Ovary (tissue), 9 donors: ENCODE results near the gene SLC25A47. TPM values are rescaled to one million over a fixed set of nuclear protein-coding genes. Genes with fewer than 3 reads are reported as not detected.
"Not testable (repeated sequence)": the region's sequence is repeated elsewhere in the genome, so short reads cannot be mapped to it uniquely, and the experiment has no call there.

ENCODE experiments used
- DNase-seq, 5 donors: peaks; one replicate each; pipeline ENCODE4 v3.0.0-alpha.2; 2019 to 2020
- H3K27ac ChIP-seq, 2 donors: fragments of 200-600 bp; one replicate each; pipeline versions ENCODE4 v1.5.1 to v1.8.0; 2019 to 2022
- H3K27me3 ChIP-seq: fragments of 200-600 bp; one replicate; pipeline ENCODE4 v1.8.0; 2022
- H3K36me3 ChIP-seq: fragments of 200-600 bp; sonication (generic); one replicate; pipeline ENCODE4 v1.5.1; 2019
- H3K4me1 ChIP-seq: one replicate; pipeline ENCODE4 v1.8.1; 2013; ENCODE audit warnings: mild to moderate bottlenecking, moderate library complexity; ENCODE audit not compliant: insufficient read depth
- H3K4me3 ChIP-seq: fragments of 200-600 bp; sonication (generic); one replicate; pipeline ENCODE4 v1.5.1; 2017
- H3K9me3 ChIP-seq, 2 donors: fragments of 200-600 bp in 1 of 2; sonication (generic) in 1 of 2; one replicate each; pipeline versions ENCODE4 v1.5.1 to v1.8.1; 2013 to 2019; ENCODE audit warnings: mild to moderate bottlenecking in 1 of 2, moderate library complexity in 1 of 2
- EP300 ChIP-seq: sonication (generic); formaldehyde crosslinking; IDR thresholded peaks from one replicate; pipeline ENCODE4 v1.6.1; 2017; ENCODE audit warnings: antibody characterized with exemption
- POLR2A ChIP-seq: fragments of 450-650 bp; IDR thresholded peaks from one replicate; pipeline ENCODE4 v1.6.1; 2017; ENCODE audit warnings: antibody characterized with exemption, mild to moderate bottlenecking, moderate library complexity
- WGBS, 3 donors: extraction: QIAGEN DNeasy Blood & Tissue Kit in 1 of 3; methylation state at CpG; one replicate each; pipeline versions ENCODE4 v1.1.5 to v1.1.7; 2013 to 2017; 5-methylcytosine and 5-hydroxymethylcytosine counted together
- intact Hi-C, 4 donors: fragments of 100-400 bp; cut with DNase I; formaldehyde crosslinking; loops; one replicate each; pipeline versions ENCODE4 v1.11.0 to v1.15.1; 2022 to 2023
- polyA plus RNA-seq, 2 donors: library from polyadenylated mRNA; stranded (reverse); fragments of 200-250 nt in 1 of 2; fragments of 350-450 nt in 1 of 2; fragmentation: Illumina TruSeq in 1 of 2; extraction: RNeasy Lipid Tissue Mini Kit (QIAGEN cat#74804) in 1 of 2; gene quantifications; one replicate each; pipeline ENCODE4 v1.2.3, GENCODE V29; 2013 to 2014
- total RNA-seq, 7 donors: library from RNA; depleted of rRNA in 2 of 7; stranded (reverse); fragments of >200 nt in 2 of 7; fragmentation: NEBNext Ultra II Directional in 3 of 7; extraction: Animal tissue kit (Norgen Biotek cat#: 25700) in 3 of 7; gene quantifications; one replicate each; pipeline versions ENCODE4 v1.1.0 to v1.2.4, GENCODE V29; 2016 to 2023
- TF ChIP-seq, protein P1 (sequence below), 3 donors: fragments of 450-650 bp in 2 of 3; fragments of 200-600 bp in 1 of 3; IDR thresholded peaks; one replicate each; pipeline versions ENCODE4 v1.5.1 to v1.8.0; 2016 to 2022; ENCODE audit warnings: antibody characterized with exemption in 3 of 3, mild to moderate bottlenecking in 1 of 3
- donor health status: DM: no; HTN: no; CAD: no; lungs with moderate emphysema.
- donor health status: DM: no; HTN: no; CAD: no.
- donor health status: Bipolar disorder and iron deficiency.
- donor health status: DM: yes; HTN: yes; CAD: no.
- donor health status: DM: no; HTN: no; CAD: no.
- donor health status: DM: yes; HTN: yes; CAD: no.

Gene SLC25A47
- total and polyA plus RNA-seq, 9 donors, result not detected

- Histone ChIP-seq H3K4me3 (peak overlapping the region; percentile 61), H3K9me3 (no peaks in the 10 kb centered on the region), H3K36me3 (no peaks in the 10 kb centered on the region), H3K4me1 (peaks cover 4% of the 10 kb centered on the region), H3K27me3 (no peaks in the 10 kb centered on the region), H3K27ac (peak overlapping the region; percentile 83 to 94)
- intact Hi-C loops, result no loop called here
- 24 to 33% (median 27%) methylated on average over 12 to 13 of the region's 13 CpGs for WGBS, 3 donors
- TF ChIP-seq POLR2A (no peak), EP300 (no peak)
- DNase-seq, result no peak
These were observed 37.2 kb upstream of the SLC25A47 start for GRCh38 chr14:100285913-100286400.

GRCh38 chr14:100286484-100287191, 36.5 kb upstream of the SLC25A47 start:
- Histone ChIP-seq H3K4me1 (peaks cover 4% of the 10 kb centered on the region), H3K4me3 (no peak overlapping the region), H3K27ac (no peak overlapping the region), H3K36me3 (no peaks in the 10 kb centered on the region), H3K27me3 (no peaks in the 10 kb centered on the region), H3K9me3 (no peaks in the 10 kb centered on the region)
- WGBS, 3 donors, result 57 to 63% (median 58%) methylated on average over 9 to 10 of the region's 10 CpGs
- intact Hi-C loops, result no loop called here
- peak in 2 of 5 donors; percentile 36 to 37 for DNase-seq
- TF ChIP-seq, protein P1, sequence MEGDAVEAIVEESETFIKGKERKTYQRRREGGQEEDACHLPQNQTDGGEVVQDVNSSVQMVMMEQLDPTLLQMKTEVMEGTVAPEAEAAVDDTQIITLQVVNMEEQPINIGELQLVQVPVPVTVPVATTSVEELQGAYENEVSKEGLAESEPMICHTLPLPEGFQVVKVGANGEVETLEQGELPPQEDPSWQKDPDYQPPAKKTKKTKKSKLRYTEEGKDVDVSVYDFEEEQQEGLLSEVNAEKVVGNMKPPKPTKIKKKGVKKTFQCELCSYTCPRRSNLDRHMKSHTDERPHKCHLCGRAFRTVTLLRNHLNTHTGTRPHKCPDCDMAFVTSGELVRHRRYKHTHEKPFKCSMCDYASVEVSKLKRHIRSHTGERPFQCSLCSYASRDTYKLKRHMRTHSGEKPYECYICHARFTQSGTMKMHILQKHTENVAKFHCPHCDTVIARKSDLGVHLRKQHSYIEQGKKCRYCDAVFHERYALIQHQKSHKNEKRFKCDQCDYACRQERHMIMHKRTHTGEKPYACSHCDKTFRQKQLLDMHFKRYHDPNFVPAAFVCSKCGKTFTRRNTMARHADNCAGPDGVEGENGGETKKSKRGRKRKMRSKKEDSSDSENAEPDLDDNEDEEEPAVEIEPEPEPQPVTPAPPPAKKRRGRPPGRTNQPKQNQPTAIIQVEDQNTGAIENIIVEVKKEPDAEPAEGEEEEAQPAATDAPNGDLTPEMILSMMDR (IDR thresholded peaks at IDR 0.05), result no peak
- TF ChIP-seq EP300 (no peak), POLR2A (no peak)

GRCh38 chr14:100287202-100287997, 35.7 kb upstream of the SLC25A47 start:
- H3K36me3 ChIP-seq, result no peaks in the 10 kb centered on the region
- H3K4me1 ChIP-seq, result peaks cover 4% of the 10 kb centered on the region
- intact Hi-C loops, result no loop called here
- TF ChIP-seq POLR2A (no peak), EP300 (no peak)
- TF ChIP-seq, protein P1 (IDR thresholded peaks at IDR 0.05), result no peak
- no peak overlapping the region for H3K27ac ChIP-seq
- H3K27me3 ChIP-seq, result no peaks in the 10 kb centered on the region
- H3K4me3 ChIP-seq, result no peak overlapping the region
- 58 to 68% (median 63%) methylated on average over 12 of the region's 12 CpGs for WGBS, 3 donors
- H3K9me3 ChIP-seq, result no peaks in the 10 kb centered on the region
- DNase-seq, result peak in 1 of 5 donors; percentile 25

GRCh38 chr14:100287998-100288295, 35.2 kb upstream of the SLC25A47 start:
- WGBS, 3 donors, result 85 to 89% (median 89%) methylated on average over 8 of the region's 8 CpGs
- H3K27me3 ChIP-seq, H3K36me3 ChIP-seq, H3K9me3 ChIP-seq, H3K4me1 ChIP-seq, H3K4me3 ChIP-seq, intact Hi-C loops, H3K27ac ChIP-seq: not testable (repeated sequence)
- peak in 1 of 5 donors; percentile 31 for DNase-seq

GRCh38 chr14:100288382-100289185, 34.6 kb upstream of the SLC25A47 start:
- peak in 1 of 5 donors; percentile 19 for DNase-seq
- Histone ChIP-seq H3K36me3 (no peaks in the 10 kb centered on the region), H3K9me3 (no peaks in the 10 kb centered on the region), H3K4me3 (no peak overlapping the region), H3K4me1 (peaks cover 4% of the 10 kb centered on the region), H3K27ac (no peak overlapping the region), H3K27me3 (no peaks in the 10 kb centered on the region)
- intact Hi-C loops, result no loop called here
- TF ChIP-seq, protein P1 (IDR thresholded peaks at IDR 0.05), result no peak
- TF ChIP-seq POLR2A (no peak), EP300 (no peak)
- WGBS, 3 donors, result 78 to 80% (median 79%) methylated on average over 12 of the region's 12 CpGs
